Effector memory CD8-positive, alpha-beta T cell (primary cell): ENCODE measurements around the gene KCTD8.
"Not testable (repeated sequence)": the region's sequence is repeated elsewhere in the genome, so short reads cannot be mapped to it uniquely, and the experiment has no call there.

Experiments used
- ATAC-seq: fragments of 150-1000 bp; cut with Tn5 transposase; replicated peaks from 2 replicates; pipeline ENCODE4 v1.10.0; 2021; ENCODE audit warnings: mild to moderate bottlenecking, moderate library complexity
- DNase-seq, 3 experiments: peaks; one replicate each; pipeline ENCODE4 v3.0.0; 2021
- H3K27ac Mint-ChIP-seq, 2 donors: one replicate each; pipeline ENCODE4 v1.8.0; 2022; ENCODE audit warnings: mild to moderate bottlenecking in 2 of 2, mixed read lengths in 2 of 2, moderate library complexity in 2 of 2
- H3K27me3 Mint-ChIP-seq, 2 donors: one replicate each; pipeline ENCODE4 v1.8.0; 2022; ENCODE audit warnings: mixed read lengths in 2 of 2
- H3K36me3 Mint-ChIP-seq: one replicate; pipeline ENCODE4 v1.8.0; 2022; ENCODE audit warnings: mild to moderate bottlenecking, moderate library complexity, mixed read lengths; ENCODE audit not compliant: insufficient read depth
- H3K4me1 Mint-ChIP-seq, 2 donors: one replicate each; pipeline ENCODE4 v1.8.0; 2022; ENCODE audit warnings: low read depth in 2 of 2, mixed read lengths in 2 of 2
- H3K4me3 Mint-ChIP-seq, 2 donors: one replicate each; pipeline ENCODE4 v1.8.0; 2022; ENCODE audit warnings: mild to moderate bottlenecking in 2 of 2, mixed read lengths in 2 of 2, moderate library complexity in 2 of 2
- H3K9me3 Mint-ChIP-seq, 2 donors: one replicate each; pipeline ENCODE4 v1.8.0; 2022; ENCODE audit warnings: mixed read lengths in 2 of 2

The KCTD8 gene

DNA sequence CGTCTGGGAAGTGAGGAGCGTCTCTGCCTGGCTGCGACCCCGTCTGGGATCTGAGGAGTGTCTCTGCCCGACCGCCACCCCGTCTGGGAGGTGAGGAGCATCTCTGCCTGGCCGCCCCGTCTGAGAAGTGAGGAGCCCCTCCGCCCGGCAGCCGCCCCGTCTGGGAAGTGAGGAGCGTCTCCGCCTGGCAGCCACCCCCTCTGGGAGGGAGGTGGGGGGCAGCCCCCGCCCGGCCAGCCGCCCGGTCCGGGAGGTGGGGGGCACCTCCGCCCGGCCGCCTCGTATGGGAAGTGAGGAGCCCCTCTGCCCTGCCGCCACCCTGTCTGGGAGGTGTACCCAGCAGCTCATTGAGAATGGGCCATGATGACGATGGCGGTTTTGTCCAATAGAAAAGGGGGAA is 280.8 kb downstream of the KCTD8 start:
- ATAC-seq, DNase-seq, H3K27me3 Mint-ChIP-seq, H3K36me3 Mint-ChIP-seq, H3K4me1 Mint-ChIP-seq, H3K27ac Mint-ChIP-seq, H3K4me3 Mint-ChIP-seq: not testable (repeated sequence)
- peaks cover 9 to 17% of the 10 kb centered on the region in 2 donors for H3K9me3 Mint-ChIP-seq

DNA sequence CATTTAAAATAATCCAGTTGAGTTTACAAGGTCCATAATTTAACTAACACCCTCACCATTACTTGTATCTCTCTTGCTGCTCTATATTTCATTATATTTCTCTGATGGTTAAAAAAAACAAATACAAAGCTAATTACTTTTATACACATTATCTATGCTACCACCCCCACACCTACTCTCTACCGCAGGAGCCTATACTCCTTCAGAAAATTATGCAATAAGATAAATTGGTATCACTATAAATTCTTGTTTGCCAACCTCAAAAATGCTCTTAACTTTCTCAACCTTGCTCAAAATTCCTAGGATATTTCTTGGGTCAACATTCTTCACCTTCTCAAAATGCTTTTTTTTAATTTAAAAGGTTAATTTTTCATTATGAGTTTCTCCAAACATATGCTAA is 282.7 kb downstream of the KCTD8 start:
- ATAC-seq (no peak), DNase-seq (no peak)
- Mint-ChIP-seq H3K27ac (no peak overlapping the region), H3K4me1 (no peaks in the 10 kb centered on the region), H3K27me3 (no peaks in the 10 kb centered on the region), H3K9me3 (peaks cover 5 to 11% of the 10 kb centered on the region in 2 donors), H3K36me3 (no peaks in the 10 kb centered on the region), H3K4me3 (no peak overlapping the region)

DNA sequence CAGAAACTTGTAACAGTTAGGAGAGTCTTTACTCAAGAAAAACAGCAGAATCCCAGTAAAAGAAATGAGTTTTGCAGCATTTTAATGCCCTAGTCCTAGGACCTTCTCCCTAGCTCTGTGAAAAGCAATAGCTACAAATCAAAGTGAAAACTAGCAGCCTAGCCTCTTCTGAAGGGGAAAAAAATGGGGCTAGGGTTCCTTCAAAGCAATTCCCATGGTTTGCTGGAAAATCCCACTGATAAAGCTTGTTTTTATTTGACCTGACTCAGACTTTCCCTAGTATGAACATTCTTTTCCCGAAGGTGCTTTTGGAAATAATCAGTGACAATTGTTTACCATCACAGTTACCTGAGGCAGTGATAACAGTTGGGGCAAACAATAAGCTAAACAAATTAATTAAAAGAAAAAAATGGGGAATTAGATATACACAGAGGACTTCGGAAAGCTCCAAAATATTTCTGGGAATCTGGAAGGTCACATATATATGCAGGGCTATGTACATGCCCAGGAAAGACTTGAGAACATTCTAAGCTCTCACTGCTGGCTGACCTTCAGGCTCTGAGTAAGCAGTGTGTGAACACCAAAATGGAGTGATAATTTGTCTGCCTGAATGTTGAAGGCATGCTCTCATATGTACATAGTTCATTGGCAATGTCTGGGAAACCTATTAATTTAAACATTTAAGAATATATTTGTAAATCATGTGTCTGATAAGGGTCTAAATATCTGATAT is 285.9 kb downstream of the KCTD8 start:
- ATAC-seq (no peak), DNase-seq (no peak)
- H3K36me3 Mint-ChIP-seq: no peaks in the 10 kb centered on the region
- no peak overlapping the region for H3K27ac Mint-ChIP-seq
- no peaks in the 10 kb centered on the region for H3K4me1 Mint-ChIP-seq
- no peaks in the 10 kb centered on the region for H3K27me3 Mint-ChIP-seq
- H3K9me3 Mint-ChIP-seq: peaks cover 5 to 11% of the 10 kb centered on the region in 2 donors
- H3K4me3 Mint-ChIP-seq: no peak overlapping the region

DNA sequence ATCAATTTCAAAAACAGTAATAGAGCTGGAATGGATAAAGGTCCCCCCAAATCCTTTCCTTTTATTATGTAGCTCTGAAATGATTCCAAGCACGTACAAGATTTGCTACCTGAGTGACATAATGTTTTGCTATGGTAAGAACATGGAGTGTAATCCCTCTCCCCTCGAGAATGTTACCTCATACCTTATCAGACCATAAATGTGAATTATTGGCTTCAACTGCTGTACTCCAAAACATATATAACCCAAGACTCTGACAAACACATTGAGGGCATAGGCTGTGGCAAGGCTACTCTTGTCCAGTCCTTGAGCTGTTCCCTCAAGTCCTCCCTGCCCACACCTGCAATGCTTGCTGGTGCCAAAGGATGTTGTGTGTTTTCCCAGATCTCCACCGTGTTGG is 286.9 kb downstream of the KCTD8 start:
- ATAC-seq: no peak
- Mint-ChIP-seq H3K27ac (no peak overlapping the region), H3K4me1 (no peaks in the 10 kb centered on the region), H3K36me3 (no peaks in the 10 kb centered on the region), H3K9me3 (peaks cover 9 to 11% of the 10 kb centered on the region in 2 donors), H3K27me3 (no peaks in the 10 kb centered on the region), H3K4me3 (no peak overlapping the region)
- no peak for DNase-seq

DNA sequence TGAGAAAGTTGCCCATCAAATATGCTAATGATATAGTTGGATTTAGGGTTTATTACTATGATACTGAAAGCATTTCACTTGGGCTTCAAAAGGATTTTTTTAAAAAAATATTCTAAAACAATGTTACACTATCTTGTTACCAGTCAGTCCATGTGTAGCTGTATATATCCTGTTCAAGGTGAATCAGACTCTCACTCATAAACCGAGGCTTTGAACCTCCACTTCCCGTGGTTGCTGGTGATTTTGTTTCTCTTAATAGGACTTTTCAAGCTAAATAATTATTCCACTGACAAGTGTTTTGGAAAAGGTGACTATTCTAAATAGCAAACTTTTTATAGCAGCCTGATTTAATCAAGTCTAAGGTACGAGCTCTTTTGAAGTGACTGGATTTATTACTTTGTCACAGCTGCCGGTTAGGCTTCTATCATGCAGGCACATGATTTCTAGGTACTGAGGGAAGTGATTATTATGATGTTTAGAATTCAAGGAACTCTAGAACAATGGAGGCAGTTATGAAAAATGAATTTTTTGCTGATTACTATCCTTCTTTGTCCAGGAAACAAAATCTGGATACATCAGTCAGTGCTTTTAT is 287.7 kb downstream of the KCTD8 start:
- H3K4me1 Mint-ChIP-seq: no peaks in the 10 kb centered on the region
- no peaks in the 10 kb centered on the region for H3K27me3 Mint-ChIP-seq
- ATAC-seq (no peak), DNase-seq (no peak)
- H3K36me3 Mint-ChIP-seq: no peaks in the 10 kb centered on the region
- H3K4me3 Mint-ChIP-seq: no peak overlapping the region
- peaks cover 9 to 11% of the 10 kb centered on the region in 2 donors for H3K9me3 Mint-ChIP-seq
- H3K27ac Mint-ChIP-seq: no peak overlapping the region

DNA sequence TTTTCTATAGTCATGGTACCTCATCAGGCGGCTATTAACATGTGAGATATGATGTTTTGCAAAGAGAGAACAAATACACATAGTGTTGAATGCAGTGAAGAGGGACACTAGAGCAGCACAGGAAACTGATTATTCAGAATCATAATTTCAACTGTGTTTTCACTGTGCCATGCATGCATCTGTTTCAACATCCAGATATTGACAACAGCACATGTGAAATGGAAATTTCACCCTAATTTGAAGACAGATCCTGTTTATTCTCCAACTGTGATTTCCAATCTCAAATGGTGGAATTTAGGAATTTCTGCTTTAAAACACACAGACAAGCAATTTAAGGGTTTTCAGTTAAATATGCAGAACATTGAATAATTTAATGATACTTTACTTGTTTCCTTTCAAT is 288.6 kb downstream of the KCTD8 start:
- Mint-ChIP-seq H3K4me1 (no peaks in the 10 kb centered on the region), H3K9me3 (peaks cover 2 to 8% of the 10 kb centered on the region in 2 donors), H3K27ac (no peak overlapping the region), H3K36me3 (no peaks in the 10 kb centered on the region), H3K27me3 (no peaks in the 10 kb centered on the region), H3K4me3 (no peak overlapping the region)
- no peak for ATAC-seq
- no peak for DNase-seq

DNA sequence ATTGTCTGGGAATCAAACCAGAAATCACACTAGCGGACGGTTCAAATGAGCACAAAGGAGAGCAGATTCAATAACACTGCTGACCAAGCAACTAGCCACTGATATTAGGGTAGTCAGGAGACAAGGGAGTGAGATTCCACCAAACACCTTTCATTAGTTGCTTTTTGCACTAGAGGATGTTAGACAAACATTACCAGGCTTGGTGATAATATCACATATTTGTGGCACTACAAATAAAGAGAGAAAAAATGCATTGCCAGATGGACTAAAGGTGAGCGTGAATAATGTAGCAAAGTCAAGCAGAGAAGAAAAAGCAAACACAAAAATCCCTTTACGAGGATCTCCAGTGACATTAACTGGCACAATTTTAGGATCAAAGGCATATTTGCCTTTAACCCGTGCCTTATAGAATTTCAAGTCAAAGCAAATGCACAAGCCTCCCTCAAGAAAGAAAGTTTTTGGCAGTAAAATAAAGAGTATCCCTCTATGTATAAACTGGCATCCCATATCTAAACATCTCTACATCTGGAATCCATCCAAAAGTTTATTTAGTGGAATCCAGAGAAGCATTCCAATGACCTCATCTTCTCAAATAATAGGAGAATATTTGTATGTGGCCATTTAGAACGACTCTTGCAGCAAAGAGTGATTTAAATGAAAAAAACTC is 290.9 kb downstream of the KCTD8 start:
- ATAC-seq (no peak), DNase-seq (no peak)
- H3K27me3 Mint-ChIP-seq: no peaks in the 10 kb centered on the region
- H3K4me3 Mint-ChIP-seq: no peak overlapping the region
- H3K4me1 Mint-ChIP-seq: no peaks in the 10 kb centered on the region
- H3K36me3 Mint-ChIP-seq: no peaks in the 10 kb centered on the region
- H3K9me3 Mint-ChIP-seq: peaks cover 0 to 8% of the 10 kb centered on the region in 2 donors
- H3K27ac Mint-ChIP-seq: no peak overlapping the region

DNA sequence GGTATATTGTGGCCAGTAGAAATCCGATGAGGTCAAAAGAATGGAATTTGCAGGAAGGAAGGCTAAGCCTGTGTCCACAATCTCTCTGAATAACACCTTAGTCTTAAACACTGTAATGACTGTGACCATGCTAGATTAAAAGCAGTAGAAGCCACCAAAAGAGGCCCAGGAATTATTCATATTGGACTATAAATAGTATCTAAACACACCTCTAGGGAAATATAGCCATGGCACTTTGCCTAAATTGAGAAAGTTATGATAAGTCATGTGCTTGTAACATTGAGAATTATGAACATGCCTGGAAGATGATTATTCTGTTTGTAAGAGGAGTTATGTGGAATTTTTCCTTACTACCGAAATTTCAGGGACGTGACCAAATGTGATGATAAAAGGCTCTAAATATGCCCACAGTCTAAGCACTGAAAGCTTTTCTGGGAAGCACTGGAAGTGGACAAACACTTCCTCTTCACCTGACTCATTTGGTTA is 298.5 kb downstream of the KCTD8 start:
- Mint-ChIP-seq H3K9me3 (peaks cover 6 to 8% of the 10 kb centered on the region in 2 donors), H3K27ac (no peak overlapping the region), H3K36me3 (no peaks in the 10 kb centered on the region), H3K4me3 (no peak overlapping the region), H3K4me1 (no peaks in the 10 kb centered on the region), H3K27me3 (no peaks in the 10 kb centered on the region)
- ATAC-seq: no peak
- DNase-seq: no peak

DNA sequence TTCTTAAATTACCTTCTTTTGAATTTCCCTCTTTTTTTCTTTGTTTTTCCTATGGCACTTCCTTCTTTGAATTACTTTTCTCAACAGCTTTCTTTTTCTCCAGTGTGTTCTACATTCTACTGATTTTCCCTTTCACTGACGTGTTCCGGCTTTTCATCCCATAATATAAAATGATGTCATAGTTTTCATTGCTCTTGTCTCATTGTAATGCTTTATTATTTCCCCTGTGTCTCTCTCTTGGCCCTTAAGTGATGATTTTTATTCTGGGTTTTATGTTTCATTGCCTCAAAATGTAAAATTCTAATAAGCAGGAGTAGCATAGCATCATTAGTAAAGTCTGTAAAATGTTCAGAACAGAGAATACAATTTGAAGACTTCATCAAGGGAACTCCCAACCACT is 299.3 kb downstream of the KCTD8 start:
- H3K27me3 Mint-ChIP-seq: no peaks in the 10 kb centered on the region
- no peak overlapping the region for H3K4me3 Mint-ChIP-seq
- H3K36me3 Mint-ChIP-seq: no peaks in the 10 kb centered on the region
- ATAC-seq (no peak), DNase-seq (no peak)
- H3K27ac Mint-ChIP-seq: no peak overlapping the region
- H3K9me3 Mint-ChIP-seq: peaks cover 6 to 8% of the 10 kb centered on the region in 2 donors
- H3K4me1 Mint-ChIP-seq: no peaks in the 10 kb centered on the region

DNA sequence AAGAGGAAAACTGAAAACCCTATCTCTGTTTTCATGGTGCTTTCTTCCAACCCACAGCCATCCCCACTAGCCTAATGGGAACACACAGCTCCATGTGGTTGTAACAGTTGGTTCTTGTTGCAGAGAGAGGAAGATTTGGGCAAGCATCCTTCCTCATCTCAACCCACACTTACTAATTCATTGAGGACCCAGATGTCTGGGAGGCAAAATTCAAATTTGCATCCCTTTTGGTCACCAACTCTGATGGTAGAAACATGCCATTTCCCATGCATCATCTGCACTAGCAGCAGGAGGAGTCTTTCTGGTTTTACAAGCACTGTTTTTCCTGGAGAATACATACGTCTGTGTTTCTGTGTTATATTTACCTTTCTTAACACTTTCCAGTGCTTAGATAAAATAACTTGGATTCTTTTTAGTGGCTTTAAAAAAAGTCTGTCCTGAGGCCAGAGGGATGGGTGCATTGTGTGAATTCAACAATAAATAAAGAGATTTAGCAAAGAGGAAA is 301.0 kb downstream of the KCTD8 start:
- Mint-ChIP-seq H3K9me3 (peaks cover 6 to 8% of the 10 kb centered on the region in 2 donors), H3K4me3 (no peak overlapping the region), H3K27me3 (no peaks in the 10 kb centered on the region), H3K27ac (no peak overlapping the region), H3K4me1 (no peaks in the 10 kb centered on the region), H3K36me3 (no peaks in the 10 kb centered on the region)
- ATAC-seq (no peak), DNase-seq (no peak)

DNA sequence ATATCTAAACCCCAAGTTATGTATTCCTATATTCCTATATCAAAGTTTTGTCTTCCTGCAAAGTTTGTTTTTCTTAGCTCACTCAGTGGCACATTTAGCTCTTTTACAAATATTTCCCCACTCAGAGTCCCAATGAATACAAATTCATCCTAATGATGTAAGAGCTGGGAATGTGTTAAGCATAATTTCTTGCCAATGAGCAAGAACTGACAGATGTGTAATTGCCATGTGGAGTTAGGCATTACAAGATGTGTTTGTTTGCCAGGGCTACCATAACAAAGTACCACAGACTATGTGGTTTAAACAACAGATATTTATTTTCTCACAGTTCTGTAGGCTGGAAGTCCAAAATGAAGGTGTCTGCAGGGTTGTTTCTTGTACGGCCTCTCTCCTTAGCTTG is 302.1 kb downstream of the KCTD8 start:
- H3K27me3 Mint-ChIP-seq: no peaks in the 10 kb centered on the region
- DNase-seq (no peak), ATAC-seq (no peak)
- no peak overlapping the region for H3K27ac Mint-ChIP-seq
- H3K4me3 Mint-ChIP-seq: no peak overlapping the region
- H3K4me1 Mint-ChIP-seq: no peaks in the 10 kb centered on the region
- no peaks in the 10 kb centered on the region for H3K36me3 Mint-ChIP-seq
- H3K9me3 Mint-ChIP-seq: peaks cover 8% of the 10 kb centered on the region in 2 donors

DNA sequence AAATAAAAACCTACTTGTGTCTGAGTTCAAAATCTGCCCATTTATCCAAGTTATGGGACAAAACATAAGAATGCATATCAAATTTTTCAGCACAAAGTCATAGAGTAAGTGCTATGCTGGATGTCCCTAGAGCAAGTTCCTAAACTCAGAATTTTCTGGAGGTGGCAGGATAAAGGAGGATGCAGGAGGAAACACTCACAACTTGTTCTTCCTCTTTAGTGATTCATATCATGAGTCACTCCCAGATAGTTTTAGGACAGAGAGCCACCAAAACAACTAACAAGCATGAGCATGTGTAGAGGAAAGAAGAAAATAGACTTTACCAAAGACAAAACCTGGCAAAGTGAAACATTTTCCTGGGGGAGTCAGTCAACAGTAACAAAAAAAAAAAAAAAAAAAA is 302.7 kb downstream of the KCTD8 start:
- ATAC-seq: no peak
- Mint-ChIP-seq H3K27me3 (no peaks in the 10 kb centered on the region), H3K9me3 (peaks cover 4 to 8% of the 10 kb centered on the region in 2 donors), H3K36me3 (no peaks in the 10 kb centered on the region), H3K4me3 (no peak overlapping the region), H3K27ac (no peak overlapping the region), H3K4me1 (no peaks in the 10 kb centered on the region)
- DNase-seq: no peak

DNA sequence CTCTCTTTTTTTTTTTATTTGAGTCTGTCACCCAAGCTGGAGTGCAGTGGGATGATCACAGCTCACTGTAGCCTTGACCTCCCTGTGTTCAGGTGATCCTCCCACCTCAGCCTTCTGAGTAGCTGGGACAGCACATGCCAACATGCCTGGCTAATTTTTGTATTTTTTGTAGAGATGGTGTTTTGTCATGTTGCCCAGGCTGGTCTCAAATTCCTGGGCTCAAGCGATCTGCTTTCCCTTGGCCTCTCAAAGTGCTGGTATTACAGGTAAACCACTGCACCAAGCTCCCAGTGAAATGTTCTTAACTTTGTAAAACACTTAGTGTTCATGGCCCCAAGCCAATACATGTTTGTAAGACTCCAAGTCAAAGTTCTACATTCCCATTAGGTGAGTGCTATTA is 316.1 kb downstream of the KCTD8 start:
- H3K4me3 Mint-ChIP-seq: no peak overlapping the region
- H3K4me1 Mint-ChIP-seq: no peaks in the 10 kb centered on the region
- H3K27ac Mint-ChIP-seq: no peak overlapping the region
- DNase-seq (no peak), ATAC-seq (no peak)
- no peaks in the 10 kb centered on the region for H3K27me3 Mint-ChIP-seq
- no peaks in the 10 kb centered on the region for H3K36me3 Mint-ChIP-seq
- H3K9me3 Mint-ChIP-seq: peaks cover 22 to 25% of the 10 kb centered on the region in 2 donors
